Activated naive CD8-positive, alpha-beta T cell (primary cell): ENCODE measurements around the gene TBRG4.

Experiments used
- H3K27ac Mint-ChIP-seq: one replicate; pipeline ENCODE4 v1.8.0; 2021; ENCODE audit warnings: mixed read lengths
- H3K27me3 Mint-ChIP-seq: one replicate; pipeline ENCODE4 v1.8.0; 2021; ENCODE audit warnings: mixed read lengths
- H3K36me3 Mint-ChIP-seq: one replicate; pipeline ENCODE4 v1.8.0; 2021; ENCODE audit warnings: mixed read lengths
- H3K4me1 Mint-ChIP-seq: one replicate; pipeline ENCODE4 v1.8.0; 2021; ENCODE audit warnings: low read depth, mixed read lengths
- H3K4me3 Mint-ChIP-seq: one replicate; pipeline ENCODE4 v1.8.0; 2021; ENCODE audit warnings: mild to moderate bottlenecking, mixed read lengths
- H3K9me3 Mint-ChIP-seq: one replicate; pipeline ENCODE4 v1.8.0; 2021; ENCODE audit warnings: low read depth, mixed read lengths

TBRG4 gene

DNA sequence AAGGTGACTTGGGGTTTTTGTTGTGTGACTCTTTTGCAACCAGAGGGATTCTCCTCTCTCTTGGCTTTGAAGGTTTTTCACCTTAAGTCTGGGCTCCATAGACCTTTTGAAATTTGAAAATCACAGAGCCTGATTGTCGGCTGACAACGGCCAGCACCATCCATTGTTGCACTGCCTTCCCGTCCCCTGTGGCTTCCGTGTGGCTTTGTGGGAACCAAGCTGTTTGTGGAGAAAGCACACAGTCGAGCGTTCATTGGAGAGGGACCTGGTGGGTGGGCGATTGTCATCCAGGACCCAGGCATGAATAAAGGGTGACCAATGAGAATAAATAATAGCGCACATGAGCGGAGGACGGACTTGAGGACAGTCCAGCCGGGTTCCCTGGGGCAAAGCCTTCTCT lies 38.7 kb upstream of the TBRG4 start:
- Mint-ChIP-seq H3K4me1 (no peaks in the 10 kb centered on the region), H3K27me3 (peaks cover 4% of the 10 kb centered on the region), H3K9me3 (no peaks in the 10 kb centered on the region)

DNA sequence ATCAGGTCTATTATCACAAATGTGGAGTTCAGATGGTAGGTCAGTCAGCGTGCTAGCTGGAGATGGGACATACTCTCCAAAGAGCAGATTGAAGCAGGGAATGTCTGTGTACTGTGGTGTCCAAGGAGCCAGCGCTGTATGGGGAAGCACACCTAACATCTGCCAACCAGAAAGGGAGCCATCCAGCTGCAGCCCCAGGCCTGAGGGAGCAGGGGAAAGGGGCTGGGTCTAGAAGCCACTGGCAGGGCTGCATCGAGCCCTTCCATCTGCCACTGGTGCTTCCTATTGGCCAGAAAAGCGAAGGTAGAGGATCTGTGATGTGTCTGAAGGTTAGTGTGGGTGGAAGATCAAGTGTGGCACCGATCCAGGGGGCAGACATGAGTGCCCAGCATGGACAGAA lies 38.1 kb upstream of the TBRG4 start:
- Mint-ChIP-seq H3K4me1 (no peaks in the 10 kb centered on the region), H3K27ac (no peak overlapping the region), H3K4me3 (no peak overlapping the region), H3K9me3 (no peaks in the 10 kb centered on the region), H3K36me3 (no peaks in the 10 kb centered on the region), H3K27me3 (peaks cover 6% of the 10 kb centered on the region)

More for the DNA sequence above, 38.7 kb upstream of the TBRG4 start:
- H3K36me3 Mint-ChIP-seq, result no peaks in the 10 kb centered on the region
- H3K4me3 Mint-ChIP-seq, result no peak overlapping the region
- no peak overlapping the region for H3K27ac Mint-ChIP-seq

DNA sequence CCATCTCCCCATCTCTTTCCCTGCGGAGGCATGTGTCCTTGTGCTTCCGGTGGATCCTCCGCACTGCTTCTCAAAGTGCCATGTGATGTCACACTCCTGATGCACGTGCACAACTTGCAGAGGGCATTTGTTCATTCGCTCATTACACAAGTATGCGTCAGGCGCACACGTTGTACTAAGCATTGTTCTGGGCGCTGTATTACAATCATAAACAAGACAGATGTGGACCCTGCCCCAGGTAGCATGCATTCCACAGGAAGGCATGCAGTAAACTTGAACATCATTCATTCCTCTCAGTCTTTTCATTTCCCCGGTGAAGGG lies 37.1 kb upstream of the TBRG4 start:
- no peaks in the 10 kb centered on the region for H3K4me1 Mint-ChIP-seq
- no peaks in the 10 kb centered on the region for H3K9me3 Mint-ChIP-seq
- no peak overlapping the region for H3K4me3 Mint-ChIP-seq
- H3K27me3 Mint-ChIP-seq, result peaks cover 6% of the 10 kb centered on the region
- no peak overlapping the region for H3K27ac Mint-ChIP-seq
- no peaks in the 10 kb centered on the region for H3K36me3 Mint-ChIP-seq

DNA sequence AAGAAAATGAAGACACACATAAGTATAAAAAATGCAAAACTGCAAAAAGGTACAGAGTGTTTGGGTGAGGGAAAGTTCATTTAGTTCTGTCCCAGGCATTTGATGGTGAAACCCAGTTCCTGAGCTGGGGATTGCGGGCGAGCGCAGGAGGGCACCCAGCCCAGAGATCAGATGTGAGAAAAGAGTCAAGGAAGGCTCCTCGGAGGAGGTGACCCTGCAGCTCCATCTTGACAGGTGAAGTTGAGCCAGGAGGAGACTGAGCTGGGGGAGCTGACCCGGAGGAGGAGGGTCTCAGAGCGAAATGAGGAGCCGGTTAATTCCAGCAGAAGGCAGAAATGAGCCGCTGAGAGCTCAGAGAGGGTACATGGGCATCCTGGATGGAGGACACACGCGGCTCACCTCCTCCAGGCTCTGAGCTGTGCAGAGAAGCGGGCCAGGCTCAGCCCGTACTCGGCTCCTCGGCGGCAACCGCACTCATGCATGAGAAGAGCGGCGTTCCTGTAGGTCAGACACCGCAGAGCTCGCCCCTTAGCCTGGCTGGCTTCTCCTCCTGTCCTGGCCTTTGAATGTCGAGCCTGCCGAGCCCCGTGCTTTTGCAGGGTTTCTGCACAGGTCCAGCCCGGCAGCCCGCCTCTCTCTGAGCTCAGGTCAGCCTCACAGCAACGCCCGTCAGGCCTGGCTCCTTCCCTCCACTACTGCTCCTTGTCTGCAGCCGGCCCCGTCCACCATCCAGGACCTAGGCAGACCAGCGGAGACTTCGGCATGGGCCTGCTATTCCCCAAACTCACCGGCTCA lies 36.6 kb upstream of the TBRG4 start:
- H3K27ac Mint-ChIP-seq, result no peak overlapping the region
- H3K27me3 Mint-ChIP-seq, result peaks cover 6% of the 10 kb centered on the region
- H3K4me3 Mint-ChIP-seq, result no peak overlapping the region
- no peaks in the 10 kb centered on the region for H3K9me3 Mint-ChIP-seq
- no peaks in the 10 kb centered on the region for H3K4me1 Mint-ChIP-seq
- no peaks in the 10 kb centered on the region for H3K36me3 Mint-ChIP-seq

DNA sequence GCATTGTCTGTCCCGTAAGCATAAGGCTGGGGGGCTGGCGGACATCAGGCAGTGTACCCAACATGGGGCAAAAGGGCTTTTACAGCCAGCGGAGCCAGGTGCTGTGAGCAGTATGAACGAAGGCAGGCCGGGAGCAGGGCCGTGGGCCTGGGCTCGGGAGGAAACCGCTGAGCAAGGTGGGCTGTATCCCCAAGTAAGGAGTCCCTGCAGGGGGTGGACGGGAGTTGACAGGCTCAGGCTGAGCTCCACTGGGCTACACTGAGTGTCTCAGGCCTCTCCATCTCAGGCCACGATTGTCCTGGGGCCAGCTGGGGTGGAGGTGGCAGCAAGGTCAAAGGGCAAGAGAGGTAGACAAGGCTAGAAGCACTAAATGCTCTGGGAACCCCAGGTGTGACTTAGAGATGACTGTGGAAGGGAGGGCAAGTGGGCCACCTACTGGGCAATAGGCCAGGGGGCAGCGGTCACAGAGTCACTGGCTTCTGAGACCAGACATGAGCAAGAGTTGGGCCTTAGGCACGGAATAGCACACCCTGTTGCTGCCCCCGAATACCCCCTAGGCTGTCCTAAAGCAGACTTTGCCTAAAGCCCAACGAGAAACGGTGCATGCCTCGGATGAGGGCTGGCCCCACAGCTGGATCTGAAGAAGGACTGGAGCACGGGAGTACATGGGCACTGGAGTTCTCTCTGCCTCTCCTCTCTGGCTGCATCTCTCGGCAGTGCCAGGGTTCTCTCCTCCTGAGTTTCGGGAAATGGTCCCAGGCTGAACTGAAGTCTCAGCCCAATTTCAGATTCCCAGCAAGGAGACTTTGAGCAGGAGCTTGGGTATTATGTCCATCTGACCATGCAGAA lies 35.3 kb upstream of the TBRG4 start:
- H3K27ac Mint-ChIP-seq, result no peak overlapping the region
- no peak overlapping the region for H3K4me3 Mint-ChIP-seq

DNA sequence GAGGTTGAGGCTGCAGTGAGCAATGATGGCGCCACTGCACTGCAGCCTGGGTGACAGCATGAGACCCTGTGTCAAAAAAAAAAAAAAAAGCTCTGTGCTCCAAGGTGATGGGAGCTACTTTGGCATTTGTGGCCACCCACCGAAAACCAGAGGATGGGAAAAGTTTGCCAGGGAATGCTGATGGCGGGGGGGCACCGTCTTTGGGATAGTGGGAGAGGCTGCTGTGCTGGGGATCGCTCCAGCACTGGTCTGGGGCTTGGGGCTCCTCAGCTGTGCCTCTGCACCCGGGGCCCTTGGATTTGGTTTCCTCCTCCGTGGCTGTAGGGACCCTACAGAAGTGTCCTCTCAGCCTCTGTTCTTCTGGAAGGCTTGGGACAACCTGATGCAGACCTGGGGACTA lies 34.4 kb upstream of the TBRG4 start:
- H3K4me3 Mint-ChIP-seq, result no peak overlapping the region
- no peaks in the 10 kb centered on the region for H3K4me1 Mint-ChIP-seq
- no peaks in the 10 kb centered on the region for H3K36me3 Mint-ChIP-seq
- H3K9me3 Mint-ChIP-seq, result no peaks in the 10 kb centered on the region
- no peak overlapping the region for H3K27ac Mint-ChIP-seq
- peaks cover 4% of the 10 kb centered on the region for H3K27me3 Mint-ChIP-seq

More for the DNA sequence above, 35.3 kb upstream of the TBRG4 start:
- peaks cover 4% of the 10 kb centered on the region for H3K27me3 Mint-ChIP-seq
- H3K4me1 Mint-ChIP-seq, result no peaks in the 10 kb centered on the region
- no peaks in the 10 kb centered on the region for H3K9me3 Mint-ChIP-seq
- H3K36me3 Mint-ChIP-seq, result no peaks in the 10 kb centered on the region

DNA sequence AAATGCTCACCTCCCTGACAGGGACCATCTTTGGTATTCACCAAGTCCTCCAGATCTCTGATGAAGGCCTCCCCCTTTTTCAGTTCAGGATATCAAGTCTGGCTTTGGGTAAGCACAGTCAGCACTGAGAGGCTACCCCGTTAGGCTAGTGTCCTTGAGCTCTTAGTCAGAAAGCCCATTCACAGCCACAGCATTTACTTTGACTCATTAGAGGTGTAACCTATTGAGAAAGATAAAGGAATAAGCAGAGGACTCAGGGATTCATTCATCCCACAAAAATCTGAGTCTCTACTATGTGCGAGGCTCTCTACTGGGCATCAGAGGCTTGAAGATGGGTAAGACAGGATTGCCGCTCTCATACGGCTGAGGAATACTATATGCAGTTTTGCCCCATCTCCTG lies 32.1 kb upstream of the TBRG4 start:
- no peaks in the 10 kb centered on the region for H3K9me3 Mint-ChIP-seq
- H3K27ac Mint-ChIP-seq, result no peak overlapping the region
- no peak overlapping the region for H3K4me3 Mint-ChIP-seq
- peaks cover 4% of the 10 kb centered on the region for H3K27me3 Mint-ChIP-seq
- no peaks in the 10 kb centered on the region for H3K4me1 Mint-ChIP-seq
- no peaks in the 10 kb centered on the region for H3K36me3 Mint-ChIP-seq

DNA sequence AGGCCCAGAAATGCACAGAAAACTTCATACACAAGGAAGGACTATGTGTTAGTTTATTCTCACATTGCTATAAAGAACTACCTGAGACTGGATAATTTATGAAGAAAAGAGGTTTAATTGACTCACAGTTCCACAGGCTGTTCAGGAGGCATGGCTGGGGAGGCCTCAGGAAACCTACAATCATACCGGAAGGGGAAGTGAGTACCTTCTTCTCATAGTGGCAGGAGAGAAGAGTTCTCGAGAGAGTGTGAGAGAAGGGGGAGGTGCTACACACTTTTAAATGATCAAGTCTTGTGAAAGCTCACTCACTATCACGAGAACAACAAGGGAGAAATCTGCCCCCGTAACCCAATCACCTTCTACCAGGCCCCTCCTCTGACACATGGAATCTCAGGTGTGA lies 29.3 kb upstream of the TBRG4 start:
- Mint-ChIP-seq H3K27ac (no peak overlapping the region), H3K4me1 (peaks cover 3% of the 10 kb centered on the region), H3K9me3 (no peaks in the 10 kb centered on the region), H3K27me3 (peaks cover 2% of the 10 kb centered on the region), H3K4me3 (no peak overlapping the region), H3K36me3 (no peaks in the 10 kb centered on the region)

DNA sequence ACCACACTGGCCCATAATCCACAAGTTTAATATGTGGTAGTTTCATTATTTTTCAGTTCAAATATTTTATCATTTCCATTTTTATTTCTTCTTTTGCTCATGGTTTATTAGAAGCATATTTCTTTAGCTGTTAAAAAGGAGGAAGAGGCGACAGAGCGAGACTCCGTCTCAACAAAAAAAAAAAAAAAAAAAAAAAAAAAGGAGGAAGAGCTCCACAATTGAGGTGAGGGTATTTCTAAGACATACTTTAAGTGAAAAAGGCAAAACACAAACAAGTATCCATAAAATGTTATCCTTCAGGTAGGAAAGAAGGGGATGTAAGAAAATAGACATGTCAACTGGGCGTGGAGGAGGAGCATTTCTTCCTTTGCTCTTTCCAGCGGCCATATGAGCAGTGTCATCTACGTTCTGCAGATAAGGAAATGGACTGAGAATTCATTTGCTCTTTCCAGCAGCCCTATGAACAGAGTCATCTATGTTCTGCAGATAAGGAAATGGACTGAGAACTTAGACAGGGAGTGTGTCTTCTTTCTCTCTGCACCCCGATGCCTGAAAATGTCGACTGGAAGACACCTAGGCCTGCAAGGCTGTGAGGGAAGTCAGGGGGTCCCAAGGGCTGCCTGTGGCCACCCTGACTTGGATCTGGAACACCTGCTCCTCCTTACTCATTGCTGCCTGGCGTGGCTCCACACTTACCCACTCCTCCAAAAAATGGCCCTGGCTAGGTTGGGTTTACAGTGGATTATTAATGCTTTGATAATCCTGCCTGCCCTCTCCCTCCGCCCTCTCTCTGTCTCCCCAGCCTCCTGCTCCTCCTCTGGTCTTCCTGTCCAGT lies 27.2 kb upstream of the TBRG4 start:
- no peaks in the 10 kb centered on the region for H3K9me3 Mint-ChIP-seq
- peaks cover 6% of the 10 kb centered on the region for H3K4me1 Mint-ChIP-seq
- no peaks in the 10 kb centered on the region for H3K36me3 Mint-ChIP-seq
- no peaks in the 10 kb centered on the region for H3K27me3 Mint-ChIP-seq
- no peak overlapping the region for H3K27ac Mint-ChIP-seq
- H3K4me3 Mint-ChIP-seq, result no peak overlapping the region

DNA sequence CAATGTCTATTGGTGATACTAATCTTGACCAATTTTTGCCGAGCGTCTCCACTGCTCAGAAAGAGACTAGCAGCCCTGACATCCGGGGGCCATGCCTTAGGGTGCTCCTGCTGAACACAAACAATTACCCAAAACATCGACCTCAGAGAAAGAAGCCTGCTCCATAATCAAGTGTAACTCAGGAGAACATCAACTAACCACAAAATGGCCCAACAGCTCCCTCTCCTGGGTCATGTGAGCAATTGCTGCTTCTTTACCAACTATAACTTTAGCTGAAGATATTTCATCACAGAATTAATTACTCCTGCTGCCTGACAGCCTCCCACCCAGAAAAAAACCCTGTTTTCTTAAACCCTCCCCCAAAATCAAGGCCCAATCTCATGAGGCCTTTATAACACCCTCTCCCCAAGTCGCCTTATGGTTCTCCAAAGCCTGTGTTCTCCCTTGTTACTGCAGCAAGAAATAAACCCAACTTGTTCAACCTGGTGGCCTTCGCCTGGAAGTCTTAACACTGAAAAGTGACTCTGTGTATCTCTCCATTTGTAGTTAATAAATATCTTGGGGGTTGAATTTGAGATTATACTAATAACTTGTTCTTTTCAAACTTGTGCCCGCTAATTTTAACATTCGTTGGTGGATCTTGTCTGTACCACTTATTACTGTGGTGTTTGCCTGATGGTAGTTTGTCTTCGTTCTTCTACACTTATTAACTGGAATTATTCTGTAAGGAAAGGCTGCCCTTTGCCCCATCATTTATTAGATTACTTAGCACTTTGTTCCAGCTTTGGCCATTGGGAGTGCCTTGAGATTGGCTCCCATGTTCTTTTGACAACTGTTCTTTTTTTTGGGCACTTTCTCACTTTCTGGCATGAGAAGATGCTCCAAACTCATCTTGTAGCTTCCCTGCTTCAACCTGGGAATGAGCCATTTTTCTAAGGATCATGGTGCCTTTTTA lies 24.9 kb upstream of the TBRG4 start:
- Mint-ChIP-seq H3K4me3 (no peak overlapping the region), H3K27ac (no peak overlapping the region), H3K27me3 (no peaks in the 10 kb centered on the region), H3K9me3 (no peaks in the 10 kb centered on the region), H3K4me1 (peaks cover 6% of the 10 kb centered on the region), H3K36me3 (no peaks in the 10 kb centered on the region)

DNA sequence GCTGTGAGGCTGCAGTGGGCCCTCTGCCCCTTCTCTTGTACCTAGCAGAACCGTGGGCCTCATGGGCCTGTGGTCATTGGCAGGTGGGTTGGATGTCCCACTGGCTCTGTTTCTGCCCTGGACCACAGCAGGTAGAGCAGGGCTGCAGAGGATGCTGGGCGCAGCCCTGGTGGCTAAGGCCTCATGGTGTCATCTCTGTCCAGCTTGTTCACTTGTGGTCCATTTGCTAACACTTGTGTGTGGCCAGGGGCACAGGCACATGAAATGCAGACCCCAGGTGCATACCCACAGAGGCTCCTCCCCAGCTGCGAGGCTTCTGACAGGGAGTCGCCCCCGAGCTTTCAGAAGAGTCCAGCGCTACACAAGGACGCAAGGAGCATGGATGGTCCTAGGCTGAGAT lies 22.4 kb upstream of the TBRG4 start:
- H3K27ac Mint-ChIP-seq, result no peak overlapping the region
- no peaks in the 10 kb centered on the region for H3K36me3 Mint-ChIP-seq
- H3K4me3 Mint-ChIP-seq, result no peak overlapping the region
- no peaks in the 10 kb centered on the region for H3K9me3 Mint-ChIP-seq
- peaks cover 6% of the 10 kb centered on the region for H3K4me1 Mint-ChIP-seq
- H3K27me3 Mint-ChIP-seq, result no peaks in the 10 kb centered on the region

DNA sequence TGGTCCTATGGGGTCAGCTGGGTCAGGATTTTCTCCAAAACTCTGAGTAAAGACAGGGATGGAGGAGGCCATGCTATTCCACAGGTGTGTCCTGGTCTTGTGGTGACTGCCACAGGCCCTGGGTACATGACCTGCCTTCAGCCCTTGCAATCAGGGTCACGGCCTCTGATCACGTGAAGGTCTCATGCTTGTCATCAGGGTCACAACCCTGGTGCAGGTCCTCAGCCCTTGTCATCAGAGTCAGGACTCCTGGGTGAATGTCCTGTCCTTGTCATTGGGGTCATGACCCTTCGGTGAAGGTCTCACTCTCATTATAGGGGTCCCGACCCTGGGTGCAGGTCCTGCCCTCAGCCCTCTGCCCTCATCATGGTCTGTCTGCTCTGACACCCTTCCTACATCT lies 21.9 kb upstream of the TBRG4 start:
- no peaks in the 10 kb centered on the region for H3K9me3 Mint-ChIP-seq
- H3K4me1 Mint-ChIP-seq, result peaks cover 6% of the 10 kb centered on the region
- no peak overlapping the region for H3K4me3 Mint-ChIP-seq
- no peaks in the 10 kb centered on the region for H3K27me3 Mint-ChIP-seq
- no peak overlapping the region for H3K27ac Mint-ChIP-seq
- H3K36me3 Mint-ChIP-seq, result no peaks in the 10 kb centered on the region

DNA sequence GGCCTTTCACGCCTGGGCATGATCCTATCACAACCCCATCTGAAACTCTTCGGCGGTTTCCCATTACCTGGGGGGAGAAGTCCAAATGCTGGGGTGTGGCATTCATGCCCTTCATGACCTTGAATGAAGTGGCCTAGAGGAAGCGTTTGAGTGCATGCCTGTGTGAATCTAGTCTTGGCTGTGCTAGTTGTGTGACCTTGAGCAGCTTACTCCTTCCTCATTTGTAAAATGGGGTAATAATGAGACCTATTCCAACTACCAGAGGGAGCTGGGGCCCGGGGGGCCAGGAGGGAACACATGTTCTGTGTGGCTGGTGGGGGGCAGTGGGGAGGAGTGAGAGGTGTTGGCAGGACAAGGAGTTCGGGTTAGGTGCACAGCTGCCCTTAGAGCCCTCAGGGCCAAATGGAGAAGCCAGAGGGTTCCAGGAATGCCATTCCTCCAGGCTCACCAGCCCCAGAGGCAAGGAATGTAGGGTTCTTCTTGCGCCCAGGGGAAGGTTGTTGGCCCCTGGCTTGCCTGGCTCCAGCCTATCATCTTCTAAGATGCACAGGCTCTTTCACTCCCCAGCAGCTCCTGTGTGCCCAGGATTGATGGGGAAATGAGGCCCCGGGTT lies 21.3 kb upstream of the TBRG4 start:
- Mint-ChIP-seq H3K36me3 (no peaks in the 10 kb centered on the region), H3K9me3 (no peaks in the 10 kb centered on the region), H3K4me1 (peaks cover 6% of the 10 kb centered on the region), H3K27ac (no peak overlapping the region), H3K4me3 (no peak overlapping the region), H3K27me3 (no peaks in the 10 kb centered on the region)

DNA sequence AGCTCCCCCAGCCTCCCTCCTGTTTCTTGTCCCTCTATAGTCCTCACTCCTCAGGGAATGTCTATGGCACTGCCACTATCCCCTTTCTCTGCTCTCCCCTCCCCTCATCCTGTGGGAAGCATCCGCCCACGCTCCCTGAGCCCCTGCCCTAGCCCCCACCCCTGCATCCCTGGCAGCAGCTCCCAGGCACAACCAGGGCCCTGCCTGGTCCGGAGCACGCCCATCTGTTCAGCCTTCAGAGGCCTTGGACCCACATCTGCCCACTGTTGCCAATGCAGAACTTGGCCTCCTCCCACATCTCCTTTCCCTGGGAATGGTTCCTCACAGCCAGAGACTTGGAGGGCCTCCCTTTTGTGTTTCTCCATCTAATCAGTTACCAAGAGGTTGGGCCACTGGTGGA lies 20.4 kb upstream of the TBRG4 start:
- Mint-ChIP-seq H3K4me3 (no peak overlapping the region), H3K27me3 (no peaks in the 10 kb centered on the region), H3K4me1 (peaks cover 6% of the 10 kb centered on the region), H3K9me3 (no peaks in the 10 kb centered on the region), H3K36me3 (no peaks in the 10 kb centered on the region), H3K27ac (no peak overlapping the region)
